Measurements from ENCODE around the gene PSRC1.

Gene PSRC1

DNA sequence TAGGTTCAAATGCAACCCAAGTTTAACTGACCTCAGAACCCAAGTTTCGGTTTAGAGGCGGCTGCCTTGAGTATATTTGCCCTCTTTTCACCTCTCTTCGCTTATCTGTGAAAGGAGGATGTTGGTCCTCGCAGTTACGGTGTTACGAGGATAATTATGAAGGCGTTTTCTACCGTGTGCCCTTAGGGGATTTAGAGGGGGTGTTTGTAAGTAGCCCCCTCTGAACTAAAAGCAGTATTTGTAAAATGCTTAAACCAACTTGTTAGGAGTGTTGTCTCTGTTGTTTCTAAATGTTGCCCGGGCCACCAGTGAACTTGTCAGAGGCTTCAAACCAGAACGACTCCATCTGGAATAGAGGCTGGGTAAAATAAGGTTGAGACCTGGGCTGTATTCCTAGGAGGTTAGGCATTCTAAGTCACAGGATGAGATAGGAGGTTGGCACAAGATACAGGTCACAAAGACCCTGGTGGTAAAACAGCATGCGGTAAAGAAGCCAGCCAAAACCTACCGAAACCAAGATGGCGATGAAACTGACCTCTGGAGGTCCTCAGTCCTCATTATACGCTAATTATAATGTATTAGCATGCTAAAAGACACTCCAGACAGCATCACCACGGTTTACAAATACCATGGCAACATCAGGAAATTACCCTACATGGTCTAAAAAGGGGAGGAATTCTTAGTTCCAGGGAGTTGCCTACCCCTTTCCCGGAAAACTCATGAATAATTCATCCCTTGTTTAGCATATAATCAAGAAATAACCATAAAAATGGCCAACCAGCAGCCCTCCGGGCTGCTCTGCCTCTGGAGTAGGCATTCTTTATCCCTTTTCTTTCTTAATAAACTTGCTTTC, 1.0 kb upstream of the PSRC1 start:
- TF ChIP-seq, protein P1, sequence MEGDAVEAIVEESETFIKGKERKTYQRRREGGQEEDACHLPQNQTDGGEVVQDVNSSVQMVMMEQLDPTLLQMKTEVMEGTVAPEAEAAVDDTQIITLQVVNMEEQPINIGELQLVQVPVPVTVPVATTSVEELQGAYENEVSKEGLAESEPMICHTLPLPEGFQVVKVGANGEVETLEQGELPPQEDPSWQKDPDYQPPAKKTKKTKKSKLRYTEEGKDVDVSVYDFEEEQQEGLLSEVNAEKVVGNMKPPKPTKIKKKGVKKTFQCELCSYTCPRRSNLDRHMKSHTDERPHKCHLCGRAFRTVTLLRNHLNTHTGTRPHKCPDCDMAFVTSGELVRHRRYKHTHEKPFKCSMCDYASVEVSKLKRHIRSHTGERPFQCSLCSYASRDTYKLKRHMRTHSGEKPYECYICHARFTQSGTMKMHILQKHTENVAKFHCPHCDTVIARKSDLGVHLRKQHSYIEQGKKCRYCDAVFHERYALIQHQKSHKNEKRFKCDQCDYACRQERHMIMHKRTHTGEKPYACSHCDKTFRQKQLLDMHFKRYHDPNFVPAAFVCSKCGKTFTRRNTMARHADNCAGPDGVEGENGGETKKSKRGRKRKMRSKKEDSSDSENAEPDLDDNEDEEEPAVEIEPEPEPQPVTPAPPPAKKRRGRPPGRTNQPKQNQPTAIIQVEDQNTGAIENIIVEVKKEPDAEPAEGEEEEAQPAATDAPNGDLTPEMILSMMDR (IDR thresholded peaks at IDR 0.05; ENCODE audit: borderline replicate concordance, insufficient read depth, low read depth, low read length), result no peak
- peak overlapping the region; percentile 87 for H3K4me3 ChIP-seq (ENCODE audit: low read depth, low read length)

DNA sequence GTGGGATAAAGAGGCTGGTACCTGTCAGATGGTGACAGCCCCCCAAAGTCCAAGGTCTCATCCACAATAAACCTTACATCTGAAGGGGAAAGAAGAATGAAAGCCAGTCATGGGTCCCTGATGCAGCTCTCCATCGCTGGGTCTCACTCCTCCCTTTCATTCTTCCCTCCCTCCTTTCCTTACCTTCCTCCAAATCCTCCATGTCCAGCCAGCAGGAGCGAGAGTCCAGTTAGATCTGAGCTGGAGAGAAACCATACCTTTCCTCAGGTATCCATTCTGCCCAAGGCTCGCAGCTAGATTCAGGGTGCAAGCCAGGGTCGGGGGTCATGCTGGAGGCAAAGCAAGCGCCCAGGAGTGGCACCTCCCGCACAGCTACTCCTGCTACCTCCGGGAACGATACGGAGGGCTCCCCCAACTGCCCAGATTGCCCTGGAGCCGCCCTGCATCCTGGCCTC, 421 bp downstream of the PSRC1 start:
- H3K4me3 ChIP-seq (ENCODE audit: low read depth, low read length), result peak overlapping the region; percentile 87
- TF ChIP-seq, protein P1 (IDR thresholded peaks at IDR 0.05; ENCODE audit: borderline replicate concordance, insufficient read depth, low read depth, low read length), result no peak

DNA sequence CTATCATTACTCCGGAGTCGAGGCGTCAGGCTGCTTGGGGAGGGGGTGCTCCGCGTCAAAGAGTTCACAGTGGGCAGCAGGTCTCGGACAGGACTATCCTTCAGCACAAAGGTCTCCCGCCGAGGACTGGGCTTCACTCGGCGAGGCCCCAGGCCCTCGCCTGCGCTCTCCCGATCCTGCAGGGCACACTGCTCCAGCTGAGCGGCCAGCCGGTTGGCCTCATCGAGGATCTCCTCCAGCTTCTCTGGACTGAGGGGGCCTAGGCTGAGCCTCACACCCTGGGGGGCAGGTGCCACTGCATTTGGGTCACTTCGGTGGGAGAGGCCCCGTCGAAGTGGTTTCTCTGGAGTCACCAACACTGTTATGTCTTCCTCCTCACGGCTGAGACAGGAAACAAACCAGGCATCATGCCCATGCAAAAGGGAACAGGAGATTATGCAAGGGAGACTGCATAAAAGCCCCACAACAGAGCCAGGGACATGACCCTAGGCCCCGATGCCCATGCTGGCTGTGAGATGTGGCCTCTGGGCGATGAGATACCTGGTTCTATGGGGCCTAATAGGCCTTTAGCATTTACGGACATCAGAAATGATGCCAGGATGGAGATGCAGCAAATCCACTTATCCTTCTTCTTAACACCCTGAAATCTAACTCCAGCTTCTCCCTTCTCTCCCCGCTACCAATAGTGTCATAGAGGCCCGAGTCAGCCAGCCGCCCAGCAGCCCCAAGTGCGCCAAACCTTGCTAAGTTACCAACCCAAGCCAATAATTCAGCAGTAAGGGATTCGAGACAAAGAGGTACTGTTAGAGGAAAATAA, 1.1 kb downstream of the PSRC1 start:
- TF ChIP-seq, protein P1 (IDR thresholded peaks at IDR 0.05; ENCODE audit: borderline replicate concordance, insufficient read depth, low read depth, low read length), result no peak

DNA sequence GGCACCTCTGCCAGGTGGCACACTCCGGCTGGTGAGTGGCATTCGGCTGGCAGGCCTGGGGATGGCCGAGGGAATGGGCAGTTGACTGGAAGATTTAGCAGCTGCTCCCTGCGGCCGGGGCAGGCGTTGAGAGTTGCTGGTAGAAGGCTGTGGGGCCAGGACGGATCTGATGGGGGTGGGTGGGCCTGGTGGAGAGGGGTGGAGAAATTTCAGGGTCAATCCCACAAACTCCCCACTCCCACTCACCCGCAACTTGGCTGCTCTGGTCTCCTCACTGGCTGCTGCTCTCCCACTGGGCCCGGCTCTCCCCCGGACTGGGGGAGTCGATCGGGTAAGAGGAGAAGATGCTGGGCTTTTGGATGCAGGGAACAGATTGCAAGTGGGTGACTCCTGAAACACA, 2.1 kb downstream of the PSRC1 start:
- H3K4me3 ChIP-seq (ENCODE audit: low read depth, low read length), result no peak overlapping the region
- TF ChIP-seq, protein P1 (IDR thresholded peaks at IDR 0.05; ENCODE audit: borderline replicate concordance, insufficient read depth, low read depth, low read length), result no peak

More for the DNA sequence above, 1.1 kb downstream of the PSRC1 start:
- H3K4me3 ChIP-seq (ENCODE audit: low read depth, low read length), result peak overlapping the region; percentile 87

DNA sequence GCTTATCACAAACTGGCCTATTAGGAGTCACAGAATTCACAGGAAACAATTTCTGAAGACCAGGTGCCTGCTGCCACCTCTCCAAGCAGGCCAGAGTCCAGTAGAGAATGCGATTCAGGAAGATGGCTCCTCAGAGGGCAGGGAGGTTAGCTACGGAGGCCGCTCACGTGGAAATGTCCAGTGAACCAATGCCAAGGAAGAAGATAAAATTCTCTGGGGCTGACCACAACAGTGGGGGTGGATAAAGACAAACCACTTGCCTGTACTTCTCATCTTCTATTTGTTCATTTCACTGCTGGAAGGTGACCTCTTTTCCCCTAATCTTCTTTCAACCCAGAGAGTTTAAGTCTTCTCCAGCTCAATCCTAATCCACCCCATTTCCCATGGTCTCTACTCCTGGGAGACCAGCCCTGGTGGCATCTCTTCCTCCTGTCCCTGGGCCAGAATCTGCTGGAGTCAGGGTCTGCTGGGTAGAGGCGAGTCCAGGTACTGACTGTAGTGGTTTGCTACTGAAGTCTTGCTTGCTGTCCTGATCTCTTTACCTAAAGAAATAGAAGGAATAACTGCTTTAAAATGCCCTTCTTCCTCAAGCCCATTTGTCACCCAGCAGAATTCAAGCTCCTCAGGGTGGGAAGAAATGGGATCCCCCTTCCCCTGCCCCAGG, 3.2 kb downstream of the PSRC1 start:
- TF ChIP-seq, protein P1 (IDR thresholded peaks at IDR 0.05; ENCODE audit: borderline replicate concordance, insufficient read depth, low read depth, low read length), result no peak
- no peak overlapping the region for H3K4me3 ChIP-seq (ENCODE audit: low read depth, low read length)

DNA sequence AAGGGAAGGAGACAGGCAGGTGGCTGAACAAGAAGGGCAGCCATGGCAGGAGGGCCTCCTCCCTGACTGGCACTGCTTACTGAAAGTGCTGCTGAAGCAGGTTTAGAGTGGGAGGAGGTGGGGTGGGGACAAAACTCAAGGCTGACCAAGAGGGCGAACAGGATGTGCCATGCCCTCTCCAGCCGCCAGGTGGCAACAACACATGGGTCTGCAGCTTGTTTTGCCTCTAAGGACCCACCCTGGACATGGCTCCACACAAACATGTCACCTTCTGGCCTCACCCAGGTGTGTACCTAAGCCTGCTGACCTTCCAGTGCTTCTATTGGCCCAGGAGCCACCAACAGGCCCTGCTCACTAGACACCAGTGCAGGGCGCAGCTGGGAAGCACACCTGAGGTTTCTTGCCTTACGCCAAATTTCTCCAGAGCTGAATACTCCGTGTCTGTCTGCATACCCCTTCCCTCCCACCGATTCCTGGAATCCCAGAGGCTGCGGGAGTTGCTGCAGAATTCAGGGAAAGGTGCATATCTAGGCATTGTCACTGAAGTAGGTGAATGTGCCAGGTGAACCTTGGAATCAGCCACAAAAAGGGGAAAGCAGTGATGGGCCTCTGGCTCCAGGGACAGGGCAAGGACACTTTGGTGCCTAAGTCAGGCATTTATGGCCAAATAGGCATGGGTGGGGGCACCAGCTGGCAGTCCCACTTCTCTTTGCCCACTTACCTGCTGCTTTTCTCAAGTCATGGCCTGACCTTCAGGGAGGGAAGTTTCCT, 5.3 kb downstream of the PSRC1 start:
- TF ChIP-seq, protein P1 (IDR thresholded peaks at IDR 0.05; ENCODE audit: borderline replicate concordance, insufficient read depth, low read depth, low read length), result peak; percentile 97
- no peak overlapping the region for H3K4me3 ChIP-seq (ENCODE audit: low read depth, low read length)
